Cardiac fibroblast (primary cell): Measurements from ENCODE around the gene CCL21.
"Not testable (repeated sequence)": the region's sequence is repeated elsewhere in the genome, so short reads cannot be mapped to it uniquely, and the experiment has no call there.

Experiments used
- DNase-seq, 2 donors: peaks; one replicate each; pipeline versions ENCODE4 v3.0.0 to v3.0.0-alpha.2; 2010; ENCODE audit warnings: low read depth in 2 of 2
- H3K4me3 ChIP-seq, 2 donors: replicated peaks in 1 of 2; 1 replicate in 1 of 2; 2 replicates in 1 of 2; pipeline ENCODE4 v1.5.1; 2011; ENCODE audit warnings: low read depth in 2 of 2, low read length in 2 of 2, mild to moderate bottlenecking in 2 of 2, moderate library complexity in 1 of 2
- TF ChIP-seq, protein P1 (sequence below): IDR thresholded peaks from one replicate; pipeline ENCODE4 v1.5.1; 2011; ENCODE audit warnings: low read depth, mild to moderate bottlenecking, low read length, inconsistent platforms

The CCL21 gene

DNA sequence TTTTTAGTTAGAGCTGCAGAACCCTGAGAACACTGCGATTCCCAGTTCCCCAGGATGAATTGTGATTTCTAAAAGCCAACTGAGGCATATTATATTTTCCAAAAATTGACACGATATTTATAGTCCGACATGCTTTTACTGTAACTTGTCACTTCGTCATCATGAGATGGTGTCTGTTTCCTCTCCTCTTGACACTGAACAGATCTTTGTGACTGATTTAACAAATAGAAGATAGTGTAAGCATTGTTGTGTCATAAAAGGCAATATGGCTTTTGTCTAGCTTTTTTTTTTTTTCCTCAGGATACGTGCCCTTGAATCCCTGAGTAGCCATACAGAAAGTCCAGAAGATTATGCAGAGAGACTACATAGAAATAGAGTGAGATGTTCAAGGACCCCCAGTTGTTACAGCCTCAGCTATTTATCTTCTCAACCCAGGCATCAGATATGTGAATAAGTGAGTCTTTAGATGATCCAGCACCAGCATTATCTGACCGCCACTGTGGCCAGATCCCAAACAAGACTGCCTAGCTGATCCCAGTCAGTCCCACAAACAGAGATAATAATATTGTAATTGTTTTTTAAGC lies 27.8 kb upstream of the CCL21 start:
- TF ChIP-seq, protein P1, sequence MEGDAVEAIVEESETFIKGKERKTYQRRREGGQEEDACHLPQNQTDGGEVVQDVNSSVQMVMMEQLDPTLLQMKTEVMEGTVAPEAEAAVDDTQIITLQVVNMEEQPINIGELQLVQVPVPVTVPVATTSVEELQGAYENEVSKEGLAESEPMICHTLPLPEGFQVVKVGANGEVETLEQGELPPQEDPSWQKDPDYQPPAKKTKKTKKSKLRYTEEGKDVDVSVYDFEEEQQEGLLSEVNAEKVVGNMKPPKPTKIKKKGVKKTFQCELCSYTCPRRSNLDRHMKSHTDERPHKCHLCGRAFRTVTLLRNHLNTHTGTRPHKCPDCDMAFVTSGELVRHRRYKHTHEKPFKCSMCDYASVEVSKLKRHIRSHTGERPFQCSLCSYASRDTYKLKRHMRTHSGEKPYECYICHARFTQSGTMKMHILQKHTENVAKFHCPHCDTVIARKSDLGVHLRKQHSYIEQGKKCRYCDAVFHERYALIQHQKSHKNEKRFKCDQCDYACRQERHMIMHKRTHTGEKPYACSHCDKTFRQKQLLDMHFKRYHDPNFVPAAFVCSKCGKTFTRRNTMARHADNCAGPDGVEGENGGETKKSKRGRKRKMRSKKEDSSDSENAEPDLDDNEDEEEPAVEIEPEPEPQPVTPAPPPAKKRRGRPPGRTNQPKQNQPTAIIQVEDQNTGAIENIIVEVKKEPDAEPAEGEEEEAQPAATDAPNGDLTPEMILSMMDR = no peak

DNA sequence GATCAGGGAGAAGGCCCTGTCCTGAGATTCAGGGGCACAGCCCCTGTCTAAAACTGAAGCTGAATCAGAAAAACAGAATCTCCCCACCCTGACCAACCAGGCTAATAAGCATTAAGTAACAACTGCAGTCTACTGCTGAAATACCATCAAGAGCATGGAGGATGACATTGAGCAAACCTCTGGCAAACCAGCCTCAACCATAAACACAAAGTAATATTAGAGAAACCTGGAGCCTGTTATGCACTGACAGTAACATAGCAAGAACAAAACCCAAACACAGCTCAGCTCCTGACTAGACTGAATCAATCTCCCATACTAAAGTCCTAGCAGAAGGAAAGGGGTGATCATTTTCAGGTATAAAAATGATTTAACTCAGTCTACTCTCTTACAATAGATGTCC lies 24.8 kb upstream of the CCL21 start:
- no peak overlapping the region for H3K4me3 ChIP-seq
- no peak for DNase-seq
- TF ChIP-seq, protein P1 = no peak

More for the DNA sequence above, 27.8 kb upstream of the CCL21 start:
- no peak for DNase-seq
- H3K4me3 ChIP-seq = no peak overlapping the region

DNA sequence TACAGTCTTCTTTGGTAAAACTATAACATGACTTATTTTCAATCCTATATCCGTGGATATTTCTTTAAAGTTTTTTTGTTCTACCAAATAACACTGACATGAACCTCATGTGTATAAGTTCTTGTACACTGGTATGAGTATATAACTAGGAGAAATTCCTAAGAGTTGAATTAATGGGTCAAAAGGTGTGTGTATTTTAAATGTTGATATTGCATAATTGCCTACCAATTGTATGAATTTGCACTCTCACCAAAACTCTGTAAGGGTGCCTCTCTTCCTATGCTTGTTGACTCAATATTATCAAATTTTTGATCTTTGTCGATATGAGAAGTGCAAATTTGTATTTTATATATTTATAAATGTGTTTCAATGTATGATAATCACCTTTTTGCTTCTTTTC lies 22.9 kb upstream of the CCL21 start:
- DNase-seq = no peak
- H3K4me3 ChIP-seq = no peak overlapping the region
- TF ChIP-seq, protein P1 = no peak

DNA sequence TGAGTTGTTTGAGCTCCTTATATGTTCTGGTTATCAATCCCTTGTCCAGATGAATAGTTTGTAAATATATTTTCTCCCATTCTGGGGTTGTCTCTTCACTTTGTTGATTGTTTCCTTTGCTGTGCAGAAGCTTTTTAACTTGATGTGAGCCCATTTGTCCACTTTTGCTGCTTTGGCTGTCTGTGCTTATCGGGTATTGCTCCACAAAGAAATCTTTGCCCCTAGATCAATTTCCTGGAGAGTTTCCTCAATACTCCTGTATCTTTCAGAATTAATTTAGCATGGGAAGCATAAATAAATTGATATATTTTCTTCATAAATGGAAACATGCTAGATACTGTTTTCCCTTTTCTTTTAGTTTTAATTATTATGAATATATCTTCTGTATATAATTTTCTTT lies 22.5 kb upstream of the CCL21 start:
- TF ChIP-seq, protein P1 = no peak
- H3K4me3 ChIP-seq = no peak overlapping the region
- no peak for DNase-seq

DNA sequence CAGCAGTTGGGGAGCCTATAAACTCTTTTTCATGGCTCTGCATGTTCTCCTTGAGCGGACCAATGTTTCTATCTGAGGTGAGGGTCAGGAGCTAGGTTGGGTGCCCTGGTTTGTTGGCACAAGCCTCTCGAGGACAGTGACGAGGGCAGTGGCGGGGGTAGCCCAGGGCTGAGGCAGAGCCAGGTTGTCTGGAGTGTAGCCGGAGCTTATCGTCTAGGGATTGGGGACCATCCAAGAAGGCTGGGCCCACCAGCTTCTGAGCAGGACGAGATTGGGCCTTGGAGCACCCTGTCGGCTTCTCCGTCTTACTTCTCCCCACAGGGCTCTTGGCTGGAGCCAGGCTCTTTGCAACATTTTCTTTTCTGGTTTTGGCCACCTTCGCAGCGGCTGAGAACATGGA lies 13.2 kb upstream of the CCL21 start:
- TF ChIP-seq, protein P1 = no peak
- H3K4me3 ChIP-seq = no peak overlapping the region
- no peak for DNase-seq

DNA sequence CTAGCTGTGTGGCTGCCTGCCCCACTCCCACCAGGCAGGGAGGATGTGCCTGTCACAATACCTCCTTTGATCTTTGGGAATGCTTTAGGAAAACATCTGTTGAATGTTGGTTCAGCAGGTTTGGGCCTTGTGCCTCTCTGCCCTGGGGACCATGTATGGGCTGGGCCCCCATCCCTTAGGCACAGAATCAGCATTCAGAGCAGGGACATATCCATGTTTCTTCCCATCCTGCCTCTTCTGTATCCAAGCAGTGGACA lies 9.8 kb upstream of the CCL21 start:
- not testable (repeated sequence) for DNase-seq, H3K4me3 ChIP-seq

DNA sequence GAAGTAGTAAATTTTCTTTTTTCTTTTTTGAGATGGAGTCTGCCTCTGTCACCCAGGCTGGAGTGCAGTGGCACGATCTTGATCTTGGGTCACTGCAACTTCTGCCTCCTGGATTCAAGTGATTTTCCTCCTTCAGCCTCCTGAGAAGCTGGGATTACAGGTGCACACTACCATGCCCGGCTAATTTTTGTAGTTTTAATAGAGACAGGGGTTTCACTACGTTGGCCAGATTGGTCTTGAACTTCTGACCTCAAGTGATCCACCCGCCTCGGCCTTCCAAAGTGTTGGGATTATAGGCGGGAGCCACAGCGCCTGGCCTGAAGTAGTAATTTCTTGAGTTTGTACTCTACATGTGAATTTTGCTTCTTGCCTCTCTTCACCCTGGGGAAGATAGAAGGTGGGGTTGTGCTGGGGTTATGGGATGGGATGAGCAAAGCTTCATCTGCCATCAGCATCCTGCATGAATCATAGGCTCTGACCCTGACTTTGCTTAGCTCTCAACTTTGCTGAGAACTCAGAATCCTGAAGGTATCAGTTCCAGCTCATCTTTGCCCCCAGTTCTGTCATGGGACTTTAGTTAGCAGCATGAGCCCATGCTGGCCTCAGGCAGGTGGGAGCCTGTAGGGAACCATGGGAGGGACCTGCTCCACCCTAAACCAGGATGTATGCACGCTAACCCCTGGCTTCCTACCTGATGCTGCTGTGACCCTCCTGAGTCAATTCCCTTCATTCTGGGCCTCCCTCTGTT lies 9.3 kb upstream of the CCL21 start:
- no peak for DNase-seq
- TF ChIP-seq, protein P1 = no peak
- no peak overlapping the region for H3K4me3 ChIP-seq
